GM12872 (cell line): Measurements from ENCODE around the gene MPDU1.

Source experiments
- TF ChIP-seq, protein P1 (sequence below): IDR thresholded peaks from 3 replicates; pipeline ENCODE4 v1.5.1; 2011; ENCODE audit warnings: low read depth, mild to moderate bottlenecking, low read length, moderate library complexity; ENCODE audit not compliant: insufficient read depth

MPDU1 gene

DNA sequence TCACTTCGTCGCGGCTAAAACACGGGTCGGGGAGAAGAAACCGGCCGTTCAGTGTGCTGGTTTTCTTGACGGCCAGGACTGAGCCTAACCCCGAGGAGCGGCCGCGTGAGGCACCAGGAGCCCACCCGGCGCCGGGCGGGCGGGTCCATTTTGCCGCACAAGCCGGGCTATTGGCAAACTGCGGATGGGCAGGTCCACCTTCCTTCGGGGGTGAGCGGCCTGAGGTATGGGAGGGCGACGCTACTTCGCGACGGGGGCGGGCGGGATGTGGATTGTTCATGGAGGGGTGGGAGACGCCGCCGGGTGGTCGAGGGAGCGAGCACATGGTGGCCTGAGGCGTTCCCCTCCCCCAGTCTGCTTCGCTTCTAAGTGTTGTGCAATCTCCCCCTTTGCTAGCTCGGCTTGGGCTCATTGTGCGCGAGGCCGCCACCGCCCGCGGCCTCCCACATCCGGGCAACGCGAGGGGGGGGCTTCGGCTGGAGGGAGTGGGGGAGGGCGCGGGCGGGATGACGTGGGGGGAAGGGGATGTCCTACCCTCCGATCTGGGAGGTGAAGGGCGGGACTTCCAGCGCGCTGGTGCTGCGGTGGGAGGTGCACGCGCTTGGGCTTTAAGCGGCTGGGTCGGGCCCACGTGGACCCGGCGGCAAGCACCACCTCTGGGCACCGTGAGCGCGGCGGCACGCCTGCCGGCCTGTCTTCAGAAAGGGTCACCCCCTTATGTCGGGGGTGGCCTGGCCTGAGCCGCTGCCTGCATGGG lies 10.2 kb upstream of the MPDU1 start:
- TF ChIP-seq, protein P1, sequence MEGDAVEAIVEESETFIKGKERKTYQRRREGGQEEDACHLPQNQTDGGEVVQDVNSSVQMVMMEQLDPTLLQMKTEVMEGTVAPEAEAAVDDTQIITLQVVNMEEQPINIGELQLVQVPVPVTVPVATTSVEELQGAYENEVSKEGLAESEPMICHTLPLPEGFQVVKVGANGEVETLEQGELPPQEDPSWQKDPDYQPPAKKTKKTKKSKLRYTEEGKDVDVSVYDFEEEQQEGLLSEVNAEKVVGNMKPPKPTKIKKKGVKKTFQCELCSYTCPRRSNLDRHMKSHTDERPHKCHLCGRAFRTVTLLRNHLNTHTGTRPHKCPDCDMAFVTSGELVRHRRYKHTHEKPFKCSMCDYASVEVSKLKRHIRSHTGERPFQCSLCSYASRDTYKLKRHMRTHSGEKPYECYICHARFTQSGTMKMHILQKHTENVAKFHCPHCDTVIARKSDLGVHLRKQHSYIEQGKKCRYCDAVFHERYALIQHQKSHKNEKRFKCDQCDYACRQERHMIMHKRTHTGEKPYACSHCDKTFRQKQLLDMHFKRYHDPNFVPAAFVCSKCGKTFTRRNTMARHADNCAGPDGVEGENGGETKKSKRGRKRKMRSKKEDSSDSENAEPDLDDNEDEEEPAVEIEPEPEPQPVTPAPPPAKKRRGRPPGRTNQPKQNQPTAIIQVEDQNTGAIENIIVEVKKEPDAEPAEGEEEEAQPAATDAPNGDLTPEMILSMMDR = no peak

DNA sequence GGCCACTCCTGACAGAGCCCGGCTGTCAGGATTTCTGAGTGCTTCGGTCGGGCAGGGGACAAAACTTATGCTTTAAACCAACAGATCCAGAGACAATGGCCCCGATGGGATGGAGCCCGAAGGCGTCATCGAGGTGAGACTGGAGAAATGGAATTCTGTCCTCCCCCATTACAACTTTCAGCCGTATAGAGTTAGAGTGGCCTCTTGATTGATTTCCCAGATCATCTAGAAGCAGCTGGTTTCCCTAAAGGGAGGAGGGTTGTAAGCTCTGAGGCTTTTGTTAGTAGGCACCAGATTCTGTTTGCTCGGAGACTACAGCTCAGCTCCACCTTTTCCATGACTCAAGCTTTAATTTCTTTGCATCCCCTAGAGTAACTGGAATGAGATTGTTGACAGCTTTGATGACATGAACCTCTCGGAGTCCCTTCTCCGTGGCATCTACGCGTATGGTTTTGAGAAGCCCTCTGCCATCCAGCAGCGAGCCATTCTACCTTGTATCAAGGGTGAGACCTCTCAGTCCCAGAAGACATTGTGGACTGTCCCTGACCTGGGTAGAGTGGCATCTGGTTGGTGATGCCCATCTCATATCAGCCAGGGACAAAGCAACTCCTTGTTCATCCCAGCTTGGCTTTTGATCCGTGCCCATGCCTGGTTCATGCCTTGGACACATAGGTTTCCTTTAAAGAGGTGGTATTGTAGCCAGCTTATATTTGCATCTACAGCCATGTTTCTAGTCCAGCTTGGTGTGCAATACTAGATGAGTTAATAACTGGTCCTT lies 9.3 kb upstream of the MPDU1 start:
- TF ChIP-seq, protein P1 = no peak

DNA sequence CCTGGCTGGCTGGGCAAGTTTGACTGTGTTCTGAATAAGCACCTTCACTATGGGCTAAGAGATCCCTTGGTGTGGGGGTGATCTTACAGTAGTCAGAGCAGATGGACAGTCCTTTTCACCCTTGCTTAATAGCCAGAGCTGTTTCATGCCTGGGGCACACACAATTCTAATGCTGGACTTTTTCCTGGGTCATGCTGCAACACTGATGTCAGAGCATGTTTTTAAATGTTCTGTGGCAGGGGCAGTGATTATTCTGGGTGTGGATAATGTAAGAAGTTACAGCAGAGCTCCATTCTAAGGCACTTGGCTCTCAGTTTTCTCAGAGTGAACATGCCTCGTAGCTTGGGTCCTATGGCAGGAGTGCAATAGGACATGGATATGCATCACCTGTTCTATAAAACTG lies 8.2 kb upstream of the MPDU1 start:
- TF ChIP-seq, protein P1 = no peak

DNA sequence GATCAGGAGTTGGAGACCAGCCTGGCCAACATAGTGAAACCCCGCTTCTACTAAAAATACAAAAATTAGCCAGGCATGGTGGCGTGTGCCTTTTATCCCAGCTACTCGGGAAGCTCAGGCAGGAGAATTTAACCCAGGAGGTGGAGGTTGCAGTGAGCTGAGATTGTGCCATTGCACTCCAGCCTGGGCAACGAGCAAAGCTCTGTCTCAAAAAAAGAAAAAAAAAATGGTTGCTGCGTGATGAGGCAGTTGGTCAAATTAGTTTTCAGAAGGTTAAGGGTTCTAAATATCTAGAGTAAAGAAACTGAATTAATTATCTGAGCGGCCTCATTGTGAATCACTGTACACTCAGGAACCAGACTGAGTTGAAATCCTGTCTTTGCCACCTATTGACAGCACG lies 7.7 kb upstream of the MPDU1 start:
- TF ChIP-seq, protein P1 = no peak

DNA sequence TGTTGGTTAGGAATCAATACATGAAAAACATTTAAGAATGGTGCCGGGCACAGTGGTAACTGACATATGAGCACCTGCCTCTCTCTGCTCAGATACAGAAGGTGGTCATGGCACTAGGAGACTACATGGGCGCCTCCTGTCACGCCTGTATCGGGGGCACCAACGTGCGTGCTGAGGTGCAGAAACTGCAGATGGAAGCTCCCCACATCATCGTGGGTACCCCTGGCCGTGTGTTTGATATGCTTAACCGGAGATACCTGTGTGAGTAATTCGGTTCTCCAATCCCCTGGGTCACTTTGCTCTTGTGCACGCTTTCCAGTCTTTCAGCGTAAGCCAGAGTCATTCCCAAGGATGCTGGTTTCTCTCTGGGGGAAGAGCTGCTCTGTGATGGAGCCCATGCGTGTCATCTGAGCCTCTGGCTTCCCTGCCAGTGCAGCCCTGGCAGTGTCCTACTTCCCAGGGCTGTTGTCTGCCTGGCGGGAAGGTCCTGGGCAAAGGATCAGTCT lies 7.2 kb upstream of the MPDU1 start:
- TF ChIP-seq, protein P1 = no peak

DNA sequence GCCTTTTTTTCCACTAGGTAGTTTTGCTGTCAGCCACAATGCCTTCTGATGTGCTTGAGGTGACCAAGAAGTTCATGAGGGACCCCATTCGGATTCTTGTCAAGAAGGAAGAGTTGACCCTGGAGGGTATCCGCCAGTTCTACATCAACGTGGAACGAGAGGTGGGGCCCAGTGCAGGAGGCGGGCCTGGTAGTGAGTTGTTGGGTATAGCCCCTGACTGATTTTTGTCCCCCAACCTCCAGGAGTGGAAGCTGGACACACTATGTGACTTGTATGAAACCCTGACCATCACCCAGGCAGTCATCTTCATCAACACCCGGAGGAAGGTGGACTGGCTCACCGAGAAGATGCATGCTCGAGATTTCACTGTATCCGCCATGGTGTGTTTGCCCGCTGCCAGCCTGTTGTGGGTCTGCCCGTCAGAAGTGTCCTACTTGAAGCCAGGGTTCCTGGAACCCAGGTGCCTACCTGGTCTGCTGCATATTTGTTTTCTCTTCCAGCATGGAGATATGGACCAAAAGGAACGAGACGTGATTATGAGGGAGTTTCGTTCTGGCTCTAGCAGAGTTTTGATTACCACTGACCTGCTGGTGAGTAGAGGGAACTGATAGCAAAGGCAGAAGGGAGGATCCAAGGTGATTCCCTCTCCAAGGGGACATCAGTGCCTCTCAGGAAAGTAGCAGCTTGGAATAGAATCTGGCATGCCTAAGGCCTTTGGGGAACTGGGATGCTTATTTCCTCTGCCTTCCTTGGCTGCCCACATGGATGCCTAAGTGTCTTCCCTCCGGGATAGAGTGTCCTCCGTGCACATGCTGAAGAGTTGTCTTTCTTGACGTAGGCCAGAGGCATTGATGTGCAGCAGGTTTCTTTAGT lies 6.1 kb upstream of the MPDU1 start:
- TF ChIP-seq, protein P1 = no peak
